ENCODE results near the gene CP. TPM values are rescaled to one million over a fixed set of nuclear protein-coding genes. Genes with fewer than 3 reads are reported as not detected.

CP gene
- total and polyA plus RNA-seq, 2 of the 13 experiments (the other 11 are each of a cell fraction or from before 2014, with no cell fraction given): 42.6 to 789 TPM

DNA sequence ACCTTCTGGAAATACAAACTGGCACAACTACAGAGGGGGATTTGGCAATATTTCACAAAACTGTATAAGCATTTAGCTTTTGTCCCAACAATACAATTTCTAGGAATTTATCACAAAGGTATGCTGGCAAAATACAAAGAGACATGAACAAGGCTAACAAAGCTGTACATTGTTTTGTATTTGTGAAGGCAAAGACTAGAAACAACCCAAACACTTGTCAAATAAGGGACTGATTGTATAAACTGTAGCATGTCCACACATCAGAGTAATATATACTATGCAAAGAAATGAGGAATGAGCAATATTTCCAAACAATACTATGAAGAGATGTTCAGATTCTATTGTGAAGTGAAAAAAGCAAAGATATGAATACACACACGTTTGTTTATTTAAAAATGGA, 26.4 kb downstream of the CP start:
- DNase-seq (ENCODE audit: low spot score) (no peak), FAIRE-seq (no peak), ATAC-seq (no peak)
- Histone ChIP-seq H3K4me2 (ENCODE audit: low read depth, low read length) (no peak overlapping the region), H3K9me3 (ENCODE audit: low read length) (no peaks in the 10 kb centered on the region), H3K9ac (ENCODE audit: insufficient read depth, low read depth, low read length) (no peak overlapping the region), H3K4me1 (ENCODE audit: insufficient read depth, low read length) (no peaks in the 10 kb centered on the region), H3K36me3 (replicated peaks in 1 of 2; ENCODE audit: control insufficient read depth in 1 of 2, insufficient read depth in 2 of 2, low read length in 2 of 2) (peaks cover 11 to 65% of the 10 kb centered on the region in 2 experiments), H3K27ac (ENCODE audit: extremely low read length, insufficient read depth, low read length) (no peak overlapping the region), H3K79me2 (ENCODE audit: insufficient read depth, low read length) (no peaks in the 10 kb centered on the region), H3K4me3 (replicated peaks in 1 of 3; ENCODE audit: insufficient read depth in 1 of 3, low read depth in 2 of 3, low read length in 3 of 3) (no peak overlapping the region), H2AFZ (ENCODE audit: low read length) (no peak overlapping the region), H4K20me1 (ENCODE audit: insufficient read depth, low read length) (no peaks in the 10 kb centered on the region), H3K27me3 (ENCODE audit: control insufficient read depth in 1 of 2, insufficient read depth in 2 of 2, low read length in 2 of 2) (no peaks in the 10 kb centered on the region)
- no TSS peak for BruUV-seq (replicated peaks)
- intact Hi-C loops (cut with micrococcal nuclease; ENCODE audit: unreplicated experiment) (no loop called here), in situ Hi-C loops (cut with HindIII; ENCODE audit: extremely low pct_ligation_motif_present, low pct_unique_long_range_greater_than_20kb) (no loop called here)
- 96% methylated on average over 1 of the region's 1 CpG for whole genome bisulfite sequencing (ENCODE audit: low lambda C conversion rate)
- POLR2A ChIA-PET: no interaction called here
- TF ChIP-seq ZNF326 (CRISPR knock-in tag; IDR thresholded peaks at IDR 0.05; ENCODE audit: borderline replicate concordance) (no peak), XRCC5 (optimal IDR thresholded peaks at IDR 0.05; ENCODE audit: low read length) (no peak), ZNF784 (CRISPR knock-in tag; IDR thresholded peaks at IDR 0.05; ENCODE audit: borderline replicate concordance) (no peak), ZBTB3 (CRISPR knock-in tag; IDR thresholded peaks at IDR 0.05; ENCODE audit: borderline replicate concordance, low read depth) (no peak), FOXP4 (CRISPR knock-in tag; IDR thresholded peaks at IDR 0.05) (no peak), CHD4 (IDR thresholded peaks at IDR 0.05; ENCODE audit: borderline replicate concordance, low read length) (no peak), HNRNPH1 (optimal IDR thresholded peaks at IDR 0.05; ENCODE audit: low read depth, low read length) (no peak), ZFYVE20 (CRISPR knock-in tag; IDR thresholded peaks at IDR 0.05; ENCODE audit: borderline replicate concordance, low read depth) (no peak)
- CTCF ChIA-PET (ENCODE audit: low intra/inter-chr PET ratio, low total read pairs): no interaction called here

All from HepG2 (cell line).